ENCODE measurements around the gene VDAC2.
A peak's percentile ranks its signal among the peaks of the same experiment; 100 is the strongest.

Gene VDAC2

GRCh38 chr10:75230600-75231038 is 20.0 kb downstream of the VDAC2 start:
- Mint-ChIP-seq H3K4me3 (peak overlapping the region; percentile 11), H3K36me3 (ENCODE audit: low read depth) (peaks cover 79% of the 10 kb centered on the region)

DNA sequence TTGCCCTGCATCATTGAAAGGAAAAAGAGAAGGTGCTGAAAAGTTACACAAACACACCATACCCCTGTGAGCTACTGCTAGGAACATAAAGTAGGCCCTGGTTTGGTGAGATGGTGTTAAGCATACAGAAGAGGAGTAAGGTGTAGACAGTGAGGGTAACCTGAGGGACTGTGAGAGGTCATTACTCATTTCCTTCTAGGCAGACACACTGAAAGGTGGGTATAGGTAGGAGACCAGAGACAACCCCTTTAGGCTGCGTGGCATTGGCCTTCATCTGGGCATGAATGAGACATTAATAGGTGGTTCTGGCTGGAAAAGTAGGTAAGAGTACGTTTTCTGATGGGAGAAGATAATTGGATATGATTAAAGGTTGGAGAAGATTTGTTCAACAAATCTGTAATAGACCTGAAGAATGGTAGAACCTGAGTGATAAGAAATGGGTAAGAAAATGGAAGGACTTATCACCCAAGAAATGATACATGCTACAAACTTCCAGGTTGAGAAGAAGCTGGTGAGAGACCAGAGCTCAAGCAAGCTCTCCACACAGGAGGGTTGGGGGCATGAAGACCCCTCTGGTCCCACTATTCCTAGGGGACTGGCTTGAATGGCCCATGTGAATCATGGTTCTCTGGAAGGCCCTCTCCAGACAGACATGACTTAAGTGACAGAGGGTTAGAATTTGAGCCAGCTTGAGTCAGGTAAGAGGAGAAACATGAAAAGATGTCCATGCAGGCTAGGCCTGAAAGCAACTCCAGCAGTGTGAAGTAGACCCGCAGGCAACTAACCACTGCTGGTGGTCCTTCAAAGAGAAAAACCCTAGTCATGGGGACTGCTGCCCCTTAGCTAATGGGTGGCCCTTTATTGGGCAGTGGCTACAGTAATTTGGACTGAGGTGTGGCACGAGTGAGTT is 21.3 kb downstream of the VDAC2 start:
- Mint-ChIP-seq H3K36me3 (ENCODE audit: low read depth) (peaks cover 66% of the 10 kb centered on the region), H3K27ac (peak overlapping the region; percentile 86)

More at GRCh38 chr10:75230600-75231038, 20.0 kb downstream of the VDAC2 start:
- DNase-seq: peak; percentile 92
- Mint-ChIP-seq H3K27me3 (no peaks in the 10 kb centered on the region), H3K4me1 (ENCODE audit: low read depth) (peaks cover 48% of the 10 kb centered on the region), H3K9me3 (no peaks in the 10 kb centered on the region), H3K27ac (peak overlapping the region; percentile 97)

DNA sequence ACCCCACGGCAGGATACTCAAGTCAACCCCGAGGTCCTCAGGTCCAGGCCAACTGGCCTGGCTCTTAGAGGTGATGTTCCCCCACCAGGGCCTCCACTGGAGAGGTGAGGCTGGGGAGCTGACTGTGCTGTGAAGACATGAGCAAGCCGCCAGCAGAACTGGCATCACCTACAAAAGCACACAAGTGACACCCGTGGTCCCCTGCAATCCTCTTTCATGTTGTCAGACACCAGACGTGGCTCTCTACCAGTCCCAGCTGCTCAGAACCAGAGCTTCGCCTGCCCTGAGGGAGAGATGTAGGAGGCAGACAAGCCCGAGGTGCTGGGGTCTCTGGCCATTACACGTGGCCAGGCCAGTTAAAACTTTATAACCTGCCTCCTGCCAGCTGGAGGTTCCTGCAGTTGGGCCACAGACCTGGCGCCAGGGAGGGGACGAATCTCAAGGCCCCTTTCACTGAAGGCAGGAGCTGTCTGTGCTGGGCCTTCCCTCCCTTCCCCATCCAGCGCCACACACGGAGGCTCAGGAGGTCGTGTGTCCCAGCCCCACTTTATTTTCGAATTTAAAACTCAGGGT is 22.9 kb downstream of the VDAC2 start:
- H3K36me3 Mint-ChIP-seq (ENCODE audit: low read depth): peaks cover 52% of the 10 kb centered on the region
- H3K4me3 Mint-ChIP-seq: peak overlapping the region; percentile 82
- DNase-seq: no peak
- H3K27ac Mint-ChIP-seq: peak overlapping the region; percentile 87
- H3K27me3 Mint-ChIP-seq: no peaks in the 10 kb centered on the region
- H3K4me1 Mint-ChIP-seq (ENCODE audit: low read depth): peaks cover 40% of the 10 kb centered on the region
- H3K9me3 Mint-ChIP-seq: no peaks in the 10 kb centered on the region

More for the DNA sequence above, 21.3 kb downstream of the VDAC2 start:
- H3K4me3 Mint-ChIP-seq: peak overlapping the region; percentile 6
- no peaks in the 10 kb centered on the region for H3K9me3 Mint-ChIP-seq
- H3K27me3 Mint-ChIP-seq: no peaks in the 10 kb centered on the region
- peak; percentile 32 for DNase-seq
- H3K4me1 Mint-ChIP-seq (ENCODE audit: low read depth): peaks cover 45% of the 10 kb centered on the region

DNA sequence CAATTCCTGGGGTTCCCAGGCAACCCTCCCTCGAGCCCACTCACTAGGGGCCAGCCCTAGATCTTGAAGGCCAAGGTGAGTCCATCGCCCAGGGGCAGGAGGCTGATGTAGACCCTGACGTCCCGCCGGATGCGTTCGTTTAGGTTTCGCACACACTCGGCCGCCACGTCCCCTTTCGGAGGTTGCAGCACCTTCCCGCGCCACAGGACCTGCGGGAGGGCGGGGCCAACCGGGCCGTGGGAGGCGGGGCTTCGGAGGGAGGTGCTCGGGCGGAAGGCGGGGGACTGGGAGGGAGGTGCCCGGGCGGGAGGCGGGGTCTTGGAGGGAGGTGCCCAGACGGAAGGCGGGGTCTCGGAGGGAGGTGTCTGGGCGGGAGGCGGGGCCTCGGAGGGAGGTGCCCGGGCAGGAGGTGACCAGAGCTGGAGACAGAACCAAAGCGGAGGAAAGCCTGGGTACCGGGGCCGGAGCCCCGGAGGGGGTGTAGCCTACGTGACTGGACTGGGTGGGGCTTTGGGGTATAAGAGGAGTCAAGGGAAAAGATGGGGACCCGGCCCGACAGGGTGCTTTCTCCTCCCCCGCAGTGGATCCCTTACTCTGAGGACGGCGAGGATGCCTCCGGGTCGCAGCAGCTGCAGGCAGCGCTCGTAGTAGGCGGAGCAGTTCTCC is 23.6 kb downstream of the VDAC2 start:
- no peaks in the 10 kb centered on the region for H3K9me3 Mint-ChIP-seq
- H3K27ac Mint-ChIP-seq: peak overlapping the region; percentile 87
- peaks cover 33% of the 10 kb centered on the region for H3K4me1 Mint-ChIP-seq (ENCODE audit: low read depth)
- peak; percentile 99 for DNase-seq
- peak overlapping the region; percentile 82 for H3K4me3 Mint-ChIP-seq
- H3K27me3 Mint-ChIP-seq: no peaks in the 10 kb centered on the region
- peaks cover 46% of the 10 kb centered on the region for H3K36me3 Mint-ChIP-seq (ENCODE audit: low read depth)

DNA sequence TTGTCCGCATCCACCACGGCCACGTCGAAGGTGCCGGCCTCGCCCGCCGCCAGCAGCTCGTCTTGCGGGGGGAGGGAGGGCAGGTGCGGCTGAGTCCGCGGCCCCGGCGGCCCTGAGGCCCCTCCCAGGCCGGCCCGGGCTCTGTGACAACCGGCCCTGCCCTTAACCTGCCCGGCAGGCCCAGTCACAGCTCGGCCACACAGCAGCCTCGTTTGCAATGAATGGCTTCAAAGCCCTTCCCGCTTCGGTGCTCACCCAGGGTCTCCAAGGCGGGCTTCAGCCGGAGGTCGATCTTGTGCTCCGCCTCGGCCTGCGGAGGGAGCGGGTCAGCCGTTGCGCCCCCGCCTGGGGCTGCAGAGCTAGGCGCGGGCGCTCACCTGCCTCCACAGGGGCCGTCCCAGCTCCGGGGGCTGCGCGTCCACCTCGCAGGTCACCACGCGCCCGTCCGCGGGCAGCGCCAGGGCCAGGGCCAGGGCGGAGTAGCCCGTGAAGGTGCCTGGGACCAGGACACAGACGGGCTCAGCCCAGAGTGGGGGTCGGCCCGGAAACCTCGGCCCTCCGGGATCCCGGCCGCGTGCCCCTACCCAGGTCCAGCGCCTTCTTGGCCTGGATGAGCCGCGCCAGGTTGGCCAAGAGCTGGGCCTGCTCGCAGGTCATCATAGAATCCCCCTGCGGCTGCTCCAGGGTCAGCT is 24.2 kb downstream of the VDAC2 start:
- Mint-ChIP-seq H3K4me3 (peak overlapping the region; percentile 82), H3K27ac (peak overlapping the region; percentile 87), H3K27me3 (no peaks in the 10 kb centered on the region), H3K9me3 (no peaks in the 10 kb centered on the region), H3K4me1 (ENCODE audit: low read depth) (peaks cover 30% of the 10 kb centered on the region), H3K36me3 (ENCODE audit: low read depth) (peaks cover 39% of the 10 kb centered on the region)
- no peak for DNase-seq

DNA sequence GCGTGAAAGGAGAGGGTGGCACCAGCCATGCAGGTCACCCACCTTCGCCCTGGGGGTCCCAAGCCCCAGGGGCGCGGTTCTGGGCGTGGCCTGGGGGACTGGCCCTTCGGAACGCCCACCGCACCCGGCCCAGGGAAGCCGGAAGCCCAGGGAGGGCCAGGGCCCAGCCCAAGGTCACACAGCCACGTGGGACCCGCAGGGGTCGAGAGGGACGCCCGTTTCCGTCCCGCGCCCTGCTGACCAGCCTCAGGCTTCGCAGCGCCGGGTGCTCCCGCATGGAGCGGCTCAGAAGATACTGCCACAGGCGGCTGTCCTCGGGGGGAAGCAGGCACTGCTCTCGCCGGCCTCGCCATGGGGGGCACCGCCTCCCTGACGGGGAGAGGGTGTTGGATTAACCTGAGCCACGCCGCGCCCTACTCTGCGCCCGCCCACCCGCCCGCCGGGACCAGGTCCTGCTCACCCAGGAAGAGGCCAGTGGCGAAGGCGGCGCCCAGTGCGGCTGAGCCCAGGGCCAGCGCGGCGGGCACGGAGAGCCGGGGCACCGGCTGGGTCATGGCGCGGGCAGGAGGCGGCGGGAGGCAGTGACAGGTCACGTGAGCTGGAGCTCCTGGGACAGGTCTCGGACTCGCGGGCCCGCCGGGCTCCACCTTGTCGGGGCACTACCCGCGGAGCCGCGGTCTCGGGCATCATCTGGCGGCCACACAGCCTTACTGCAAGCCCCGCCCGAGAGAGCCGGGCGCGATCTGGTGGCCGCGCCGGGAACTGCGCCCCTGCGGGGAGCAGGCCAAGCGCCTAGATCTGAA is 25.0 kb downstream of the VDAC2 start, which contains the start of gene COMTD1:
COMTD1 (minus strand) TSS at position 583 of the 803 bp plus-strand sequence; CDS start at position 554, 29 bp downstream.
- Mint-ChIP-seq H3K9me3 (no peaks in the 10 kb centered on the region), H3K27me3 (no peaks in the 10 kb centered on the region), H3K27ac (peak within 1 kb of the TSS; percentile 90), H3K36me3 (ENCODE audit: low read depth) (peaks cover 34% of the 10 kb centered on the region), H3K4me3 (peak within 1 kb of the TSS; percentile 82), H3K4me1 (ENCODE audit: low read depth) (peaks cover 26% of the 10 kb centered on the region)
- DNase-seq: peak; percentile 97

GRCh38 chr10:75236178-75236825 is 25.7 kb downstream of the VDAC2 start:
- H3K27me3 Mint-ChIP-seq: no peaks in the 10 kb centered on the region
- peak overlapping the region; percentile 90 for H3K27ac Mint-ChIP-seq
- peak overlapping the region; percentile 82 for H3K4me3 Mint-ChIP-seq
- no peak for DNase-seq
- peaks cover 27% of the 10 kb centered on the region for H3K36me3 Mint-ChIP-seq (ENCODE audit: low read depth)
- H3K4me1 Mint-ChIP-seq (ENCODE audit: low read depth): peaks cover 23% of the 10 kb centered on the region
- H3K9me3 Mint-ChIP-seq: no peaks in the 10 kb centered on the region

- no peak overlapping the region for H3K4me3 Mint-ChIP-seq
- no peaks in the 10 kb centered on the region for H3K27me3 Mint-ChIP-seq
- peaks cover 11% of the 10 kb centered on the region for H3K4me1 Mint-ChIP-seq (ENCODE audit: low read depth)
- no peak for DNase-seq
- H3K9me3 Mint-ChIP-seq: no peaks in the 10 kb centered on the region
- no peak overlapping the region for H3K27ac Mint-ChIP-seq
- H3K36me3 Mint-ChIP-seq (ENCODE audit: low read depth): peaks cover 6% of the 10 kb centered on the region
Measured at GRCh38 chr10:75238182-75239095, 27.8 kb downstream of the VDAC2 start.

- H3K4me3 Mint-ChIP-seq: no peak overlapping the region
- H3K36me3 Mint-ChIP-seq (ENCODE audit: low read depth): no peaks in the 10 kb centered on the region
- no peak for DNase-seq
- H3K27me3 Mint-ChIP-seq: no peaks in the 10 kb centered on the region
- peaks cover 6% of the 10 kb centered on the region for H3K4me1 Mint-ChIP-seq (ENCODE audit: low read depth)
- no peak overlapping the region for H3K27ac Mint-ChIP-seq
- no peaks in the 10 kb centered on the region for H3K9me3 Mint-ChIP-seq
Measured at GRCh38 chr10:75239096-75239790, 28.6 kb downstream of the VDAC2 start.

DNA sequence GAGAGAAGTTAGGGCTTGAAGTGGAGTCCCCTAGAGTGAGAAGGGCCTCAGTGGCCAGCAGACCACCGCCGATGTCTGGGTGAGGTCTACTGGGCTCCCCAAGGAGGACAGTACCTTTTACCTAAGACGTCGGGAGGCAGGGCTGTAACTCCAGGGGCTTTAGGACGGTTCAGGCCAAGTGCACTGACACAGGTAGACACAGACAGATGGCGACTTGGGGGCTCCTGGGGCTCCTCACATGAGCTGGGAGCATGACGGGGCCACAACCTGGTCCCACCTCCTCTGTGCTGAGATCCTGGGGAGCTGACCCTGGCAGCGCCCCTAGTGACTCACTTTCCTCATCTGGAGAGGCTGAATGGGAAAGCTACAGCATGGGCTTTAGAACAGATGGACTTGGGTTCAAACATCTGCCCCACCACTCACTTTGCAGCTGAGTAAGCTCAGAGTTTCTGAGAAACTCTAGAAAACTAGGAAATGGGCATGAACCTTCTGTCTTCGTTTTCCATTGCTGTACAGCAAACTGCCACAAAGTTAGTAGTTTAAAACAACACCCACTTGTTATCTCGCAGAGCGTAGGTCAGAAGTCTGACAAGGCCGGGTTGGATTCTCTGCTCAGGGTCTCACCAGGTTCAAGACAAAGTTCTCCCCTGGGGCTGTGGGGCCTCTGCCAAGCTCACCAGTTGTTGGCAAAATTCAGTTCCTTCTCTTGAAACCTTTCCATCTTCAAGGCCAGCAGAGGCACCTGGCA is 29.9 kb downstream of the VDAC2 start:
- peak; percentile 21 for DNase-seq
- Mint-ChIP-seq H3K36me3 (ENCODE audit: low read depth) (no peaks in the 10 kb centered on the region), H3K4me1 (ENCODE audit: low read depth) (peaks cover 6% of the 10 kb centered on the region), H3K9me3 (no peaks in the 10 kb centered on the region), H3K27me3 (no peaks in the 10 kb centered on the region), H3K27ac (no peak overlapping the region), H3K4me3 (no peak overlapping the region)

- H3K9me3 Mint-ChIP-seq: no peaks in the 10 kb centered on the region
- no peak overlapping the region for H3K27ac Mint-ChIP-seq
- H3K4me1 Mint-ChIP-seq (ENCODE audit: low read depth): no peaks in the 10 kb centered on the region
- DNase-seq: peak; percentile 21
- H3K36me3 Mint-ChIP-seq (ENCODE audit: low read depth): no peaks in the 10 kb centered on the region
- no peak overlapping the region for H3K4me3 Mint-ChIP-seq
- no peaks in the 10 kb centered on the region for H3K27me3 Mint-ChIP-seq
Measured at GRCh38 chr10:75243426-75243825, 32.8 kb downstream of the VDAC2 start.
